Measurements from ENCODE around the gene ATF6B.
A peak's percentile ranks its signal among the peaks of the same experiment; 100 is the strongest.
"Not testable (repeated sequence)": the region's sequence is repeated elsewhere in the genome, so short reads cannot be mapped to it uniquely, and the experiment has no call there.

Gene ATF6B

DNA sequence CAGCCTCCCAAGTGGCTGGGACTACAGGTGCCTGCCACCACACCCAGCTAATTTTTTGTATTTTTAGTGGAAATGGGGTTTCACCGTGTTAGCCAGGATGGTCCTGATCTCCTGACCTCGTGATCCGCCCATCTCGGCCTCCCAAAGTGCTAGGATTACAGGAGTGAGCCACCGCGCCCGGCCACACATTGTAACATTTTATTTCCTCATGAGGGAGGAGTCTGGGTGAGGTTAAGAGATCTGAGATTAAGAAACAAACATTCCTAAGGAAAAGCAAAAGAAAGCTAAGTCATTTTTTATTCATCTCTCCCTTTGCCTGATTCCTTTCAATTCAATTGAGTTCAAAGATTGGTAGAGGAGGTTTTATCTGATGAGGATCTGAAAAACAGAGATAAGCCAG is 16.2 kb upstream of the ATF6B start:
- not testable (repeated sequence) for H3K27me3 ChIP-seq (ENCODE audit: control insufficient read depth, insufficient read depth, low read length); H3K4me1 ChIP-seq (ENCODE audit: control insufficient read depth, low read depth, low read length); H3K9me3 ChIP-seq (ENCODE audit: control insufficient read depth, low read depth, low read length); H3K27ac ChIP-seq (ENCODE audit: low read length); H3K4me3 ChIP-seq (ENCODE audit: low read length); H3K36me3 ChIP-seq (ENCODE audit: control insufficient read depth, low read depth, low read length); H3K9ac ChIP-seq (ENCODE audit: low read length)

DNA sequence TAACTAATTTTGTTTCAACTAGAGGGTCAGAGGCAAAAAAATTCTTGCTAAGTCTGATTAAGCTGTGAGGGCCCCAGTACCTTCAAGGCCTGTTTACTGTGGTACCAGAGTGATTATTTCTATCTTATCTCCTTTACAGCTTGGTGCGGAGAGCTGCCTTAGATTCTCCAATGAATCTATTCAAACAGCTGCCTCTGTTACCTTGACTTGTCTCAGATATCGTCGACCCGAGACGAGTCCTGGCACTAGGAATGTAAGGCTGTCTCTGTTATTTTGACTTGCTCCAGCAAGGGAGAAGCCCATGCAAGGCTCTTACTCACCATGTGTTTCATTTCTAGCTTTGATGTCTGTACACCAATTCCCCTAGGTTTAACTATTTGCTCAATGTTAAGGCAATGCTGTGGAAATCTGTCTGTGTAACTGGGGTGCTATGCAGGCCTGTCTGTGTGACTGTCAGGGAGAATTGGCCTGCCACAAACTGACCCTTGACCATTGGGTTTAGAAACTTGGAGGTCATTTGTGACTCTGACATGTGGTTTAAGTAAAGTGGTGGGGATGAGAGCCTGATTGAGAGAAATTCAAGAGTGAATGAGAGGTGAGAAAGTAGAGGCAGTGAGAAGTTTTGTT is 12.5 kb upstream of the ATF6B start:
- H3K27me3 ChIP-seq (ENCODE audit: control insufficient read depth, insufficient read depth, low read length), result no peaks in the 10 kb centered on the region
- no peaks in the 10 kb centered on the region for H3K4me1 ChIP-seq (ENCODE audit: control insufficient read depth, low read depth, low read length)
- no peak overlapping the region for H3K9ac ChIP-seq (ENCODE audit: low read length)
- H3K36me3 ChIP-seq (ENCODE audit: control insufficient read depth, low read depth, low read length), result no peaks in the 10 kb centered on the region
- no peak overlapping the region for H3K4me3 ChIP-seq (ENCODE audit: low read length)
- H3K9me3 ChIP-seq (ENCODE audit: control insufficient read depth, low read depth, low read length), result no peaks in the 10 kb centered on the region
- no peak overlapping the region for H3K27ac ChIP-seq (ENCODE audit: low read length)

DNA sequence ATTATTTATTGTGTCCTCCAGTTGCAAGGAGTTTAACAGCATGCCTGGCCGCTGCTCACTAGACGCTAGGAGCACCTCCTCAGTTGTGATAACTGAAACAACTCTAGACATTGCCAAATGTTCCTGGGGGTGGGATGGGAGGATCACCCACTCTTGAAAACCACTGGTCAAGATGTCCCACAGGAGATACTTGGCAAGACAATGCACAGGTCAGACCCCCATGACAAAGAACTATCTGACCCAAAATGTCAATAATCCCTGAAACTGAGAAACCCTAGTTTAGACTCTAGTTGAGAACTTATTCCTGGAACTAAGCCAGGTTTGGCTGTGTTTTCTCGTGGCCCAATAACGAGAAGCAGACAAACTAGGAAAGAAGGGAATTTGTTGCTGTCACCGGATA is 11.5 kb upstream of the ATF6B start:
- Histone ChIP-seq H3K4me1 (ENCODE audit: control insufficient read depth, low read depth, low read length) (no peaks in the 10 kb centered on the region), H3K36me3 (ENCODE audit: control insufficient read depth, low read depth, low read length) (no peaks in the 10 kb centered on the region), H3K27me3 (ENCODE audit: control insufficient read depth, insufficient read depth, low read length) (no peaks in the 10 kb centered on the region), H3K9ac (ENCODE audit: low read length) (no peak overlapping the region), H3K27ac (ENCODE audit: low read length) (no peak overlapping the region), H3K4me3 (ENCODE audit: low read length) (no peak overlapping the region), H3K9me3 (ENCODE audit: control insufficient read depth, low read depth, low read length) (no peaks in the 10 kb centered on the region)

DNA sequence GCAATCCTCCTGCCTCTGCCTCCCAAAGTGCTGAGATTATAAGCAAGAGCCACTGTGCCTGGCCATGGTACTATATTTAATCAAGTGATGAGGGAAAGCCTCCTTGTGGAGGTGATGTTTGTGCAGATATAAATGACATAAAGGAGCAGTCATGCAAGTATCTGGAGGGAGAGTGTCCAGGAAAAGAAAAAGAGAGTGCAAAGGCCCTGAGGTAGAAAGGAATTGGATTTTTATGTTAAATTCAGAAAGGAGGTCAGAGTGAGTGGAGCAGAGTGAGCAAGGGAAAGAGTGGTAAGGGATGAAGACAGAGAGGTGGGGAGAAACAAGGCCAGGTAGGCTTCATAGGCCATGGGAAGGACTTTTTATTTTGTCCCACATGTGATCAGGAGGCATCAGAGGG is 9.4 kb upstream of the ATF6B start:
- Histone ChIP-seq H3K9me3 (ENCODE audit: control insufficient read depth, low read depth, low read length) (no peaks in the 10 kb centered on the region), H3K4me3 (ENCODE audit: low read length) (no peak overlapping the region), H3K27me3 (ENCODE audit: control insufficient read depth, insufficient read depth, low read length) (peaks cover 5% of the 10 kb centered on the region), H3K4me1 (ENCODE audit: control insufficient read depth, low read depth, low read length) (no peaks in the 10 kb centered on the region), H3K27ac (ENCODE audit: low read length) (no peak overlapping the region), H3K36me3 (ENCODE audit: control insufficient read depth, low read depth, low read length) (no peaks in the 10 kb centered on the region), H3K9ac (ENCODE audit: low read length) (no peak overlapping the region)

DNA sequence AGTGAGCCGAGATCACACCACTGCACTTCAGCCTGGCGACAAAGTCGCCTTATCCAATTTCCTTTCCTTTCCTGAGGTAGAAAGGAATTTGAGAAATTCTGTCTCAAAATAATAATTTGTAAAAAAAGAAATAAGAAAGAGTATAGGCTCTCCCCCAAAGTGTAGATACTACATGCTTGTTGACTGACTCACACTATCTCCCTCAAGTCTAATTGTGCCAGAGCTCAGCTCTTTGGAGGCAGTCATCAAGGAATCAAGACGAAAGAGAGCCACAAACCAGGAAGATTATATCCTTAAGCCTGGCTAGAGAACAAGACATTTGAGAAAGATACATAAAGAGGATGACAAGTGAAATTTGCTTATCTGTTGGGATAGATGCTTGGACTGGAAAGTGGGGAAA is 5.7 kb upstream of the ATF6B start:
- Histone ChIP-seq H3K9me3 (ENCODE audit: control insufficient read depth, low read depth, low read length) (no peaks in the 10 kb centered on the region), H3K36me3 (ENCODE audit: control insufficient read depth, low read depth, low read length) (no peaks in the 10 kb centered on the region), H3K9ac (ENCODE audit: low read length) (no peak overlapping the region), H3K27me3 (ENCODE audit: control insufficient read depth, insufficient read depth, low read length) (peaks cover 5% of the 10 kb centered on the region), H3K4me1 (ENCODE audit: control insufficient read depth, low read depth, low read length) (peaks cover 7% of the 10 kb centered on the region), H3K27ac (ENCODE audit: low read length) (no peak overlapping the region), H3K4me3 (ENCODE audit: low read length) (no peak overlapping the region)

DNA sequence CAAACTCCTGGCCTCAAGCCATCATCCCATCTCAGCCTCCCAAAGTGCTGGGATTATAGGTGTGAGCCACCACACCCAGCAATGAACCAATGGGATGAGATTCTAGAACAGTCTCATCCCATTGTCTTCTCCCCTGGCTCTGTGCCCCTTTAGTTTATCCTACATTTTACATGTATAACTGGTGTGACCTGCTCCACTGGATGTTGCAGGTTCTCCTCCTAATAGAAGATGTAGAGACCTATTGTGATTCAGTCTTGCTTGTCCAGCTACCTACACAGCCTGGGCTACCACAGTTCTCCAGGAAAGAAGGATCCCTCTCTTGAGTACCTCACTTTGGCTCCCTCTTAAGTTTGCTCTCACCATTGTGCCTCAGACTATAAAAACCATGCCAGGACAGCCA is 4.1 kb upstream of the ATF6B start:
- H3K4me3 ChIP-seq (ENCODE audit: low read length), result no peak overlapping the region
- H3K4me1 ChIP-seq (ENCODE audit: control insufficient read depth, low read depth, low read length), result peaks cover 7% of the 10 kb centered on the region
- no peaks in the 10 kb centered on the region for H3K9me3 ChIP-seq (ENCODE audit: control insufficient read depth, low read depth, low read length)
- no peak overlapping the region for H3K9ac ChIP-seq (ENCODE audit: low read length)
- H3K27ac ChIP-seq (ENCODE audit: low read length), result no peak overlapping the region
- H3K27me3 ChIP-seq (ENCODE audit: control insufficient read depth, insufficient read depth, low read length), result peaks cover 5% of the 10 kb centered on the region
- no peaks in the 10 kb centered on the region for H3K36me3 ChIP-seq (ENCODE audit: control insufficient read depth, low read depth, low read length)

DNA sequence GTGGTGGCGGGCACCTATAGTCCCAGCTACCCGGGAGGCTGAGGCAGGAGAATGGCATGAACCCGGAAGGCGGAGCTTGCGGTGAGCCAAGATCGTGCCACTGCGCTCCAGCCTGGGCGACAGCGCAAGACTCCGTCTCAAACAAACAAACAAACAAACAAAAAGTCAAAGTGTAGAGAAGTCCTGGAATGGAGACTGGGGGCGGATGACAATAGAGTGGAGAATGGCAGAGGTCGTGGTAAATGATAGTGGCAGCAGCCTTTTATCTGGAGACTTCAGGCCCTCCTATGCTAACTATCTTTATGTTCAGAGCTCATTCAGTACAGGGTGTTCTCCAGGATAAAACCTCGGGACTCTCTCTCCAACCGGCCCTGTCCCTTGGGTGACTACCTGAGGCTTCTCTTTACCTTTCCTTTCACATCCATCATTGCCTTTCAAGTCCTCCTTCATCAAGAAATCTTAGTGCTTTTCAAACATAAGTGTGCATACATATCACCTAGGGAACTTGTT is 3.4 kb upstream of the ATF6B start:
- Histone ChIP-seq H3K4me3 (ENCODE audit: low read length) (no peak overlapping the region), H3K9me3 (ENCODE audit: control insufficient read depth, low read depth, low read length) (no peaks in the 10 kb centered on the region), H3K27ac (ENCODE audit: low read length) (no peak overlapping the region), H3K36me3 (ENCODE audit: control insufficient read depth, low read depth, low read length) (no peaks in the 10 kb centered on the region), H3K9ac (ENCODE audit: low read length) (no peak overlapping the region), H3K4me1 (ENCODE audit: control insufficient read depth, low read depth, low read length) (peaks cover 7% of the 10 kb centered on the region), H3K27me3 (ENCODE audit: control insufficient read depth, insufficient read depth, low read length) (peaks cover 5% of the 10 kb centered on the region)

DNA sequence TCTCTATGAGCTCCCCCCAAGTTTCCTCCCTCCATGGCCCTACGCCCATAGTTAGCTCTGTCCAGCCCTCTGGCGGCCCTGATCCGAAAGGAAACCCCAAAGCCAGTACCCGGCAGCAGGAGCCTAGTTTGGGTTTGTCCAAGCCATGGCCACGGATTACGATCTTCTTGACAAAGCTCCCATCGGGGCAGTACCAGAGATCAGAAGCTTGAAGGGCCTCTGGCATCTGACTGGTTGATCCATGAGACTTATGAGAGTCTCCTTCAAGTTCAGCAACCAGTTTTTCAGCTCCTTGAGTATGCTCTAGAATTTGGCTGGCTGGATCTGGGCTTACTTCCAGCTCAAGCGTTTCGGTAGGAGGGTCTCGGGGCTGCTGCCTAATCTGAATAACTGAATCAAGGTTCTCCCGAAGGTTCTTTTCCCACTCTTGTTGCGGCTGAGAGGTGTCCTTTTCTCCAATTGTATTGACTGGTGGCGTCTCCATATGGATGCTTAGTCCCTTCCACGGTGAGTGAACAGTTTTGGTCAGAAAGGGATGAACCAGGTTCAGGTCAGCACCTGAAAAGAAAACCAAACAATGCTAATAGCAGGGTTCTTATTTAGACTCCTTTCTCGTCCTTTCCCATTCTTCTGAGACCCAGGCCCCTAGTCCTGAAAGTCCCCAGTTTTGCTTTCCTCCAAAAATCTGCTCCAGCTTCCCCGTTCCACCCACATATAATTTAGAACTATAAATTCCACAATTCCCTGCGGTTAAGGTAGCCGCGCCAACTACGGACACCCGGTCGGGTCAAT is 1.4 kb upstream of the ATF6B start:
- H3K27me3 ChIP-seq (ENCODE audit: control insufficient read depth, insufficient read depth, low read length), result peaks cover 5% of the 10 kb centered on the region
- H3K9ac ChIP-seq (ENCODE audit: low read length), result peak overlapping the region; percentile 61
- peak overlapping the region; percentile 79 for H3K4me3 ChIP-seq (ENCODE audit: low read length)
- peak overlapping the region; percentile 8 for H3K27ac ChIP-seq (ENCODE audit: low read length)
- no peaks in the 10 kb centered on the region for H3K9me3 ChIP-seq (ENCODE audit: control insufficient read depth, low read depth, low read length)
- H3K4me1 ChIP-seq (ENCODE audit: control insufficient read depth, low read depth, low read length), result peaks cover 7% of the 10 kb centered on the region
- H3K36me3 ChIP-seq (ENCODE audit: control insufficient read depth, low read depth, low read length), result peaks cover 6% of the 10 kb centered on the region

DNA sequence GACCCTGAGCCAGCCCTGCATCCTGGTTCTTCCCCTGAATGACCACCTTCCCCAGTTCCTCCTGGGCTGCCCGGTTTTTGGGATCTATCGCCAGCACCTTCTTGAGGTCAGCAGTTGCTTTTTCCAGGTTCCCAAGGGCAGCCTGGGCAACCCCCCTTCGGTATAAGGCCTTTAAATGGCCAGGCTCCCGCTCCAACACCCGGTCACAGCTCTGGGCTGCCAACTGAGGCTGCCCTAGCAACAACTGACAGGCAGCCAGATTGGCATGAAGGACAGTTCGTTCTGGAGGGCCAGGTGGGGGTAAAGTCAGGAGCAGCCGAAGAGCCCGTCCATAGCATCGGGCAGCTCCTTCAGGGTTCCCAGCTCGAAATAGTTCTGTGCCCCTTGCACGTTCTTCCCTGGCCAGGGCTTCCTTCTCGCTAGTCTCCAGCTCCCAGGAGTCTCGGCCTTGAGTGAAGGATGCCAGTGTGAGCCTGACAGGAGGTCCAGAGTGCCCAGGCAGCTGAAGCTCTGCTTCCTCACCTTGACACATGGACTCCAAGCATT is 778 bp upstream of the ATF6B start:
- Histone ChIP-seq H3K27ac (ENCODE audit: low read length) (no peak overlapping the region), H3K36me3 (ENCODE audit: control insufficient read depth, low read depth, low read length) (peaks cover 6% of the 10 kb centered on the region), H3K27me3 (ENCODE audit: control insufficient read depth, insufficient read depth, low read length) (peaks cover under 1% of the 10 kb centered on the region), H3K4me3 (ENCODE audit: low read length) (peak overlapping the region; percentile 79), H3K9me3 (ENCODE audit: control insufficient read depth, low read depth, low read length) (no peaks in the 10 kb centered on the region), H3K9ac (ENCODE audit: low read length) (no peak overlapping the region), H3K4me1 (ENCODE audit: control insufficient read depth, low read depth, low read length) (peaks cover 7% of the 10 kb centered on the region)

DNA sequence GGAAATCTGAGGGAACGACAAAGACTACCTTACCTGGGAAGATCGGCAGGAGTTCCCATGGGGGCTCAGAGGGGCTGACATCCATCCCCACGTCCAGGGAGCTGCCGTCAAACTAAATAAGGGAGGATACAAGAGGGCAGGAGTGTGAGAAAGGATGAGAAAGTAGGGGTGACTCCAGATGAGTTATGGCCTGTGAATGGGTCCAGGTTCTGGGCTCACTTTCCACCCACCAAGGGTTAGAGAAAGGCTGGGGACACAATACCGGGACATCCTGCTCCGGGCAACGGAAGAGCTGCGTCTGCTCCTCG is 683 bp downstream of the ATF6B start:
- Histone ChIP-seq H3K4me3 (ENCODE audit: low read length) (peak overlapping the region; percentile 90), H3K4me1 (ENCODE audit: control insufficient read depth, low read depth, low read length) (peaks cover 7% of the 10 kb centered on the region), H3K9ac (ENCODE audit: low read length) (peak overlapping the region; percentile 84), H3K9me3 (ENCODE audit: control insufficient read depth, low read depth, low read length) (no peaks in the 10 kb centered on the region), H3K27me3 (ENCODE audit: control insufficient read depth, insufficient read depth, low read length) (no peaks in the 10 kb centered on the region), H3K27ac (ENCODE audit: low read length) (peak overlapping the region; percentile 39), H3K36me3 (ENCODE audit: control insufficient read depth, low read depth, low read length) (peaks cover 11% of the 10 kb centered on the region)

DNA sequence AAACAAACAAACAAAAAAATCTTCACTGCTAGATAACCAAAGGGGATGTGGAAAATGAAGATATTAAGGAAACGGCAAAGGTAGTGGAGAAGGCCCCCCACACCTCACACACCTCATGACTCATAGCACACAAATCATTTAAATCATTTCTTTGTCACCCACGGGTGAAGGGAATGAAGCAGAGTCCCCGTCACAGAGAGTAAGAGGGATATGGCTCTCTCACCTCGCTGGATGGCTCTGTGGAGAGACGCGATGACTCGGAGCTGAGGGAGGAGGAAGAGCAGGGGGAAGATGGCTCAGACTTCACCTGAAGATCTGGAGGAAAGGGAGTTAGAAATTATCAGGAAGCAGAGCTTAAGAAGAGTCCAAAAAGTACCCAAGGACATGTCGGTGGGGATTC is 1.2 kb downstream of the ATF6B start:
- peak overlapping the region; percentile 90 for H3K4me3 ChIP-seq (ENCODE audit: low read length)
- H3K9me3 ChIP-seq (ENCODE audit: control insufficient read depth, low read depth, low read length), result no peaks in the 10 kb centered on the region
- peaks cover 7% of the 10 kb centered on the region for H3K4me1 ChIP-seq (ENCODE audit: control insufficient read depth, low read depth, low read length)
- no peaks in the 10 kb centered on the region for H3K27me3 ChIP-seq (ENCODE audit: control insufficient read depth, insufficient read depth, low read length)
- H3K36me3 ChIP-seq (ENCODE audit: control insufficient read depth, low read depth, low read length), result peaks cover 14% of the 10 kb centered on the region
- no peak overlapping the region for H3K27ac ChIP-seq (ENCODE audit: low read length)
- H3K9ac ChIP-seq (ENCODE audit: low read length), result peak overlapping the region; percentile 84

DNA sequence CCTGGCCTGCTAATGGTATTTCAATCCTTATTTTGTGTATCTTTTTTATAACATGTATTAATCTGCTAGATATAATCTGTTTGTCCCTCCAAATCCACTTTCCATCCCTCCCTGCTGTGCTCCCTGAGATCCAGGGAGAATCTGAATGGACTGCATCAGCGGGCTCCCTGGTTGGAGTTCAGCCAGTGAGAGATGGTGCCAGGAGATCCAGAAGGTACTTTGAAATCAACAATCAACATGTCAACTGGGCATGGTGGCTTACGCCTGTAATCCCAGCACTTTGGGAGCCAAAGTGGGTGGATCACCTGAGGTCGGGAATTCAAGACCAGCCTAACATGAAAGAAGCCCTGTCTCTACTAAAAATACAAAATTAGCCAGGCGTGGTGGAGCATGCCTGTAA is 4.4 kb downstream of the ATF6B start:
- Histone ChIP-seq H3K27ac (ENCODE audit: low read length) (no peak overlapping the region), H3K27me3 (ENCODE audit: control insufficient read depth, insufficient read depth, low read length) (no peaks in the 10 kb centered on the region), H3K9me3 (ENCODE audit: control insufficient read depth, low read depth, low read length) (no peaks in the 10 kb centered on the region), H3K4me1 (ENCODE audit: control insufficient read depth, low read depth, low read length) (no peaks in the 10 kb centered on the region), H3K36me3 (ENCODE audit: control insufficient read depth, low read depth, low read length) (peaks cover 32% of the 10 kb centered on the region), H3K4me3 (ENCODE audit: low read length) (no peak overlapping the region), H3K9ac (ENCODE audit: low read length) (no peak overlapping the region)
